ENCODE results near the gene DOCK10.

The DOCK10 gene

GRCh38 chr2:225011585-225011984 lies 30.7 kb downstream of the DOCK10 start:
- DNase-seq, result no peak

DNA sequence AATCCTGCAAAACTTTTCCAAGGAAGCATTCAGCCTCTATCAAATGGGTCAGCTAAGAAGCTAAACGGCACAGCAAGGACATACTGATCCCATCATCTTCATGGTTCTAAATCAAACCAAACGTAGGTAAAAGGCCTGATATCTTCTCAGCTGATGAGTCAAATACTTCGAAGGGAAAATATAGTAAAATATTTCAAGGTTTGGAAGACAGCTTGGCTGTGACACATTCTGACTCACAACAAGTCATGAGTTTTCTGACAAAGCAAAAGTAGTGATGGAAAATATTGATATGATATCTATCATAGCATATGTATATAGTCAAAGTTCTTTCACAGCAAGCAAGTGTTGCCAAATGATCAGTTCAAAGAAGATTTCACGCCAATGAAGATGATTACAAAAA lies 31.5 kb downstream of the DOCK10 start:
- DNase-seq, result peak in 1 of 2 donors; percentile 63

DNA sequence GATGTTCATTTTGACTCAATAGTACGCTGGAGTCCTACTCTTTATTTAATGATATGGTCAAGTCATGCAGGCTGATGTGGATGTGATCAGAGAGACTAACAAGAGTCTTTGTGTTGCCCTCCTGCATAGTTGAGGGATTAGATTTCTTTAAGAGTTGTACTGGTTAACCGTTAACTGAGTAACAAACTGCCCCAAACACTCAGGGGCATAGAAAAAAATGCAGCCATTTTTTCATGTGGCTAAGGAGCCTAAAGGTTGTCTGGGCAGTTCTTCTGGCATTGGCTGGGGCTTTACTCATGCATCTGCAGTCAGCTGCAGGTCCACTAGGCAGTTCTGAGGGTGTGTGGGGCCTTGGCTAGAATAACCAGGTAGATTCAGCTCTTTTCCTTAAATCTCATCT lies 32.5 kb downstream of the DOCK10 start:
- DNase-seq, result no peak

DNA sequence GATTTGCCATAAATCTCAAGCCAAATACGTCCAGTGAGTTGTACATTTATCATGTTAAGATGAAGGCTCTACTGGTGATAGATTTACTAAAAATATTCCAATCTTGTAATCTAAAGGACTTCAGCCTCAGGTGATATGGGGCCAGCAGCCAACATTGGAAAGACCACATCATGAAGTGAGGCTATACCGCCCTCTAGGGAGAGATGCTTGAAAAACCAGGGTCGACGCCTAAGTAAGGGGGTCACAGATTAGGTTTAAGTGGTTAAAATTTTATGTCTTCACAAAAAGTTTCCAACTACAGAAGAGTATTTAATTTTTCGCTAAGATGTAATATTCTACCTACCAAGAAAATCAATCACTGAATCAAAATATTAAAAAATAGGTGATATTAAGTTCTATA lies 33.3 kb downstream of the DOCK10 start:
- DNase-seq, result no peak

GRCh38 chr2:225008179-225008856 lies 34.0 kb downstream of the DOCK10 start:
- DNase-seq, result peak; percentile 44

GRCh38 chr2:225006730-225007129 lies 35.5 kb downstream of the DOCK10 start:
- no peak for DNase-seq

DNA sequence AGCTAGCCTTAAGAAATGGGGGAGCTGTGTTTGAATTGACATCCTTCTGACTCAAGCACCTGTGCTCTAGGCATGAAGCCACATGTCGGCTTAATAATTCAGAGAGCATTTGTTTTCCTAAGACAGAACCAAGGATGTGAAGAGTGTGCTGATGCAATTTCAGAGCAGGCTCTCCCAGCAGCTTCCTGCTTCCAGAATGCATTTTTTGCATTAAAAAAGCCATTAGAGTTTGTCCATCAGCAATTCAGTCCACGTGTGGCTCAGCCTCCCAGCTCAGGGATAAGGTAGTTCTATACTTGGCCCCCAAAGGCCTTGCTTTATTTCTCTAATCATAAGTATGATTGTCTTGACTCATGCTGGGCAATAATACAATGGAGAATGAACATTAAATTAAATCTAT lies 37.7 kb downstream of the DOCK10 start:
- DNase-seq, result no peak

GRCh38 chr2:225002656-225003045 lies 39.6 kb downstream of the DOCK10 start:
- no peak for DNase-seq

GRCh38 chr2:225002039-225002655 lies 40.1 kb downstream of the DOCK10 start:
- DNase-seq, result peak; percentile 53 to 86

DNA sequence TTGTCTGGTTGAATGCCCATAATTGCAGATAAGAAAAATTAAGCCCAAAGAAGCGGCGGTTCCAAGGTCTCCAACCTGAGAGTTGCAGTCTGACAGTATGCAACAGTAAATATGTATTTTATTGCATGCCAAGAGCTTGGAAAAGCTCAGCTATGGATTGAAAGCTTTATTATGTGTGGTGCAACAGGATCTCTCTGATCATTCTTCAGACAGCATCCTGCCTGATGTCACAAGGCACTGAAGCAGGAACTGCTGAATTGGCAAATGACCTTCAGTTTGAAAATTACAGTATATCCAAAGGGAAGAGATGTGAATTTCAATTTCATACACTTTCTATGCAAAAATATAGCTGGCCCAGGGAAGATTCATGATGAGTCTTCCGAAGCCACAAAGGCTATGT lies 42.5 kb downstream of the DOCK10 start:
- DNase-seq, result no peak

GRCh38 chr2:224999321-224999720 lies 42.9 kb downstream of the DOCK10 start:
- no peak for DNase-seq

DNA sequence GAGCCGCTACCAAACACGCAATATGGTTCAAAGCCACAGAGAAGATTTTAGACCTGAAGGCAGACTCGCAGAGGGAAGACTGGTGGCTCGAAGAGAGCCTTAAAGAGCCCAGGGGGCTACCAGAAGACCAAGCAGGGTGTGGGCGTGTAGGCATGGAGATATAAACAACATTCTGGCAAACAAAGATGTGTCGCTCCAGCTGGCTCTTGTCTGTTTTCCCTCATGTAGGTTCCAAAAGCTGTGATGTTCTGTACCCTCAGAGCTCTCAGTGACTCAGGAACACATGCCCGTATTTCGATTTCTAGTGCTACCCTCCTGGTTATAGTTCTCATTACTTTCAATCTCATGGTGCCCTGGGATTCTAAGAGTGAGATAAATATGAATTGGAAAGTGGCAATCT lies 44.5 kb downstream of the DOCK10 start:
- no peak for DNase-seq

DNA sequence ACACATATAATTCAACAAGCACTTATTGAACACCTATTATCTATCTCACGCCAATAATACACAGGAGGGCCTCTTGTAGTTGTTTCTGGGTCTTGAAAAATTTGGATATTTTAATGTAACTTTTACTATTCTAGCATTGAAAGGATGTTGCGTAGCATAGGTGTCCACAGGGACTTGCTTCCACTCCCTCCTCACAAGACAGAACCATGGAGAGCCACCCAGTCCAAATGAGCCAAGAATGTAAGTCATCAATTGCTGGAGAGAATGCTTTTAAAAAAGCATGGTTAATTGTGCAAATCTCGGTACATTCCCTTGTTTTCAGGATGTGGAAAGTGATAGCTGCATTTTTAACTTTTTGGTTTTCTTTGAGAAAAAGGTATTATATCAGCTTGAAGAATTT lies 46.8 kb downstream of the DOCK10 start:
- DNase-seq, result no peak

DNA sequence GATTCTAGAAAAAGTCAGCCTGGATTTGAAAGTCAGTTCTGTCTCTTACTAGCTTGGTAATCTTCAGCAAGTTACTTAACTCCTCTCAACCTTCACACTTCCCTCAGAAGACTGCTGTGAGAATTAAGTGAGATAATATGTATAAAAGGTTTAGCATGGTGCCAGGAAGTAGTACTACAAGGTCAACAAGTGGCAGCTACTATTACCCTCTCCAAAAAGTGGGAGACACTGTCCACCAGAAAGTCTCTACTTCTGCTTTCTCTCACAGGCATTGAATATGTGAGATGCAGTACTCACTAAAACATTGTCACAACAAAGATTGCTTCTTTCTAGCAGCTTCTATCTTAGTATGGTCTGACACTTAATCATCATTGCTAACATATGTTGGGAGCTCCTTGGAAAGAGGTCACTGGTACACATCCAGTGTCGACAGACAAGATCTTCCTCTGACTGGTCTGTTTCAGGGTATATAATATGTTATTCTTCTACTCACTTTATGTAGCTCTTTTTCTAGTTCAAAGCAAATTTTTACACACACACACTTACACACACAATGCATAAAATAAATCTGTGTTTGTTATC lies 47.9 kb downstream of the DOCK10 start:
- DNase-seq, result no peak

- peak in 1 of 2 donors; percentile 9 for DNase-seq
Measured at GRCh38 chr2:224990710-224991109, 51.6 kb downstream of the DOCK10 start.

- no peak for DNase-seq
Measured at GRCh38 chr2:224987733-224988132, 54.5 kb downstream of the DOCK10 start.

- DNase-seq, result no peak
Measured at GRCh38 chr2:224986477-224986876, 55.8 kb downstream of the DOCK10 start.

DNA sequence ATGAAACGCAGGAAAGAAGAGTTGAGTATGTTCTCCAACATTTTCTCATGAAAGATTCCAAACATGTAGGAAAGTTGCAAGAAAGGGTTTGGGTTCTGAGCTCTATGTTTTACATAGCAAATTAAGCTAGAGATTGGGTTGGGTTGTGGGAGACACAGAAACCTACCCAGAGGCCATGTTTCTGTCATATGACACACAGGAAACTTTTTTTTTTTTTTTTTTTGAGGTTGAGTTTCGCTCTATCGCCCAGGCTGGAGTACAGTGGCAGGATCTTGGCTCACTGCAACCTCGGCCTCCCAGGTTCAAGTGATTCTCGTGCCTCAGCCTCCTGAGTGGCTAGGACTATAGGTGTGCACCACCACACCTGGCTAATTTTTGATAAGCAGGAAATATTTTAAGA lies 57.6 kb downstream of the DOCK10 start:
- DNase-seq, result no peak

DNA sequence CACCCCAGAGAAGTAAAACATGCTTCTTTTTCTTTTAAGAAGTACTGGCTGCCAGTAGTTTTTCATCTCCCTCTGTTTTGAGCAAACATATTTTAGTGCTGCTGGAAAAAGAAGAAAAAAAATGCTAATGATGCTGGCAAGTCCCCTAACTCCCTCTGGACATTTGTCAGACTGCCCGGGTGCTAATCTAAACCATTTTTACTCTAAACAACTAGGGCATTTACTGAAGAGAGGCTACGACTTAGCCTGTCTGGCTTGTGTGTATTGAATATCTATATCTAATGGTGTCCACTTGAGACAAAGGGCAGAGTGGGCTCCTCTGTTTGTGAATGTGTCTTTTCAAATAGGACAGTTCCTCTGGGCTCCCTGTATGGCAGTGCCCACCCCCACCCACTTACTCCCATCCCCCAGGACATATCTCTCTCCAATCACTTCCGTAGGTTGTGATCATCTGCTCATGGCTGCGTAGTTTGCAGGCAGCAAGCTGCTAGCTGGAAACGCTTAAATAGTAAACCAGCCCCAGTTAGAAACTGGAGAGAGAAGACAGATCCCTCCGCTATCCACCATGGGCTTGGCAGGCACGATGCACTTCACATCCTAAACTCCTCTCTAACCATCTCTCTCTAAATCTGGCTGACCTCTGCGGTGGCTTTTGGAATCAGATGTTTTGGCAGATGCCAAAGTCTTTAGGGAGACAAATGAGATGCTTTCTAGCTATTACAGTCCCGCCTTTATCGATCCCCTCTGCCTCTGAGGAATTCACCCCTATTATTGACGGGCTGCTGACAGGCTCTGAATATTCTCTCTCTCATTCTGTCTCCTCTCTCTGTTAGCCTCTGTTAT lies 58.3 kb downstream of the DOCK10 start:
- no peak for DNase-seq

- DNase-seq, result no peak
Measured at GRCh38 chr2:224982910-224983711, 59.2 kb downstream of the DOCK10 start.

- DNase-seq, result no peak
Measured at GRCh38 chr2:224982226-224982625, 60.0 kb downstream of the DOCK10 start.

- DNase-seq, result no peak
Measured at GRCh38 chr2:224976629-224977525, 65.4 kb downstream of the DOCK10 start.

All from inflammatory macrophage treated with lipopolysaccharide for 1 hour (primary cell).